ENCODE measurements around the gene KDM2B.

Gene KDM2B

DNA sequence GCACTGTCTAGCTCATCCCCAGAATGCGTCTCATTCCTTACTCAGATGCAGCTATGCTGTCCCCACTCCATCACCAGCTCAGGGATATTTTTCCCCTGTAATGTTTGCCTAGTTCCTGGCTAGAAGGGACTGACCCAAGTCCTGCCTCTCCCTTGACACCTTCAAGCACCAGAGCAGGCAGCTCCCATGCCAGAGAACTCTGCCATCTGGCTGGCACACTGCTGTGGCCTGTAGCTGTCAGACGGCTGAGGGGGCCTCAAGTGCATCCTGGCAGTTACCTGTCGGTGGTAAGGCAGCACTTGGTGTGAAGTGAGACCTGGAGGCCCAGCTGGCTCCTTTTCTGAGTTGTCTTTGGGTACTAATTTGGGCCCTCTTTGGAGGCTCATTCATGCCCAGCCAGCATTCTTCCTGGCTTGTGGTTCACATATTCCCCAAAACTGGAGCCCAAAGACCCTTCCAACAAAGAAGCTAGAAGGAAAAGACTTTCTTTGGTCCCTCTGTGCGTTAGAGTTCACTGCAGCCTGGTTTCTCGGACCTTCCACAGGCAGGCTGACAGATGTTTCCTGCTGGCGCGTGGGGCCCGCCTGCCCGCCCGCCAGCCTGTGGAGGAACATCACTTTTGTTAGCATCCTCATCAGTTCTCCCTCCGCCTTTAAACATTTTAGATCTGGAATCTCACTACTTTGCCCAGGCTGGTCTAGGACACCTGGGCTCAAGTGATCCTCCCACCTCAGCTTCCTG lies 147.9 kb downstream of the KDM2B start:
- H3K27ac ChIP-seq, result no peak overlapping the region
- TF ChIP-seq ZFX (IDR thresholded peaks at IDR 0.05) (no peak), CTCF (conservative IDR thresholded peaks at IDR 0.05) (no peak)

- TF ChIP-seq CTCF (conservative IDR thresholded peaks at IDR 0.05) (no peak), ZFX (IDR thresholded peaks at IDR 0.05) (no peak)
- no peak overlapping the region for H3K27ac ChIP-seq
These were observed 149.9 kb downstream of the KDM2B start for GRCh38 chr12:121430833-121431415.

DNA sequence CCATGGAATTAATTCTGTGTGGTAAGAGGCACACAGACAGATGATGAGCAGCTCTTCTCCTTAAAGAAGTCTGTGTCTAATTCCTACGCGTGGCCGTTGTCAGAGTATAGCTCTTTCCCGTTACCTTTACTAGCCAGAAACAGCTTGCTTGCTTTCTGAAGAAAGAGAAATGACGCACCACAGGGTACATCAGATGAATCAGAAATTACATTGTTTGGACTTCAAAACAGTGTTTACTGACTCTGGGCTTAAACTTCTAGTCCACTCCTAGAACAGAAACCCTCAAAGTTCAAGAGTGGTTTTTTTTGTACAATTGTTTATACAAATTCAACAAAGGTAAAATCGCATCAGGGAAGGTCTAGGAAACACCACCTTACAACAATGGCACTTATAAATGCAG lies 151.9 kb downstream of the KDM2B start:
- no peak overlapping the region for H3K27ac ChIP-seq
- TF ChIP-seq CTCF (conservative IDR thresholded peaks at IDR 0.05), result no peak
- TF ChIP-seq ZFX (IDR thresholded peaks at IDR 0.05), result no peak

GRCh38 chr12:121427556-121428050 lies 153.2 kb downstream of the KDM2B start:
- H3K27ac ChIP-seq, result no peak overlapping the region
- no peak for TF ChIP-seq CTCF (conservative IDR thresholded peaks at IDR 0.05)
- TF ChIP-seq ZFX (IDR thresholded peaks at IDR 0.05), result no peak

DNA sequence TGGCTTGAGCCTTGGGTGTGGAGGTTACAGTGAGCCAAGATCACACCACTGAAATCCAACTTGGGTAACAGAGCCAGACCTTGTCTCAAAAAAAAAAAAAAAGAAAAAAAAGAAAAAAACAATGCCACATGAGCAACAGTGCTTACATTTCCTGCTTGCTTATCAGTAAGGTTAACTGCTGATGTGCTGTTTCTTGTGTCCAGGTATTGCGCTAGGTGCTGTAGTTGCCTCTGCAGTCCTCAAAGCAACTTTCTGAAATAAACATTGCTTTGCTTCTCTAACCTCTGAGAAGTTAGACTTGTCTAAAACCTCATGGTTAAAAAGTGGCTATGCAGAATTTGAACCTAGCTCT lies 156.2 kb downstream of the KDM2B start:
- H3K27ac ChIP-seq, result no peak overlapping the region
- TF ChIP-seq ZFX (IDR thresholded peaks at IDR 0.05) (no peak), CTCF (conservative IDR thresholded peaks at IDR 0.05) (no peak)

DNA sequence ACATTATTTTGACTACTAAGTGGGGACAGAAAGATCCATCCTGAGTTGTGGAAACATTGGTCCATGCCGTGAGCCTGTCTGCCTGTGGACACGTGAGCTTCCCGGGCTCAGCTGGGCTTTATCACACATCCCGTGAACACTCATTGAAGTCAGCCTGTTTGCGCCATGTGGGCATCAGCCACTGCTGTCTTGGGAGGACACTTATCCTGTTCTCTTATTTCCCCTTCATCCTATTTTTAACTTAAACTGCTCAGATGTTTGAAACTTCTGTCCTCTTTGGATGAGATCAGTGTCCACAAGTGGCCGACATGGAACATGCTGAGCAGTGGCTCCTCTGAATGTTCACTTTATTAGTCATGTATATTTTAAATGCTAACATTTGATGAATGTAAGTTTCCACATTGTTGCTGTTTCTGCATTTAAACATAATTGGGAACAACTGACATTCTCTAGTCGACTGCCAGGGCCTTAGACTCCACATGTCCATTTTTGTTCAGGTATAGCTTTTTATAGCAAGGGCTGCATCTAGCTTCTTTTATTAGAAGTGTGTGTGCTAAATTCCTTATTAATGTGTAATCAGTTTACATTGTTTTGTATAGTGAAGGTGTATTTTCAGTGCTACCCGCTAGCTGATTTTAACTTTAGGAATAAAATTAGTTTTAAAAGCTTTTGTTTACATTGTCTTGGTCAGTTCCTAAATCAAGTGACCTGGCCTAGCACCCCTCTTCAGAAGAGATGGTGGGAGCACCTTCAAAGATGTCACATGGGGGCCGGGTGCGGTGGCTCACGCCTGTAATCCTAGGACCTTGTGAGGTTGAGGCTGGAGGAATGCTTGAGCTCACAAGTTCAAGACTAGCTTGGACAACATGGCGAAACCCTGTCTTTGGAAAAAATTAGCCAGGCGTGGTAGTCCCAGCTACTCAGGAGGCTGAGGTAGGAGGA lies 156.9 kb downstream of the KDM2B start:
- H3K27ac ChIP-seq, result no peak overlapping the region
- TF ChIP-seq ZFX (IDR thresholded peaks at IDR 0.05) (no peak), CTCF (conservative IDR thresholded peaks at IDR 0.05) (no peak)
